IMR-90 (cell line): ENCODE results near the gene RAB18. TPM values are rescaled to one million over a fixed set of nuclear protein-coding genes. Genes with fewer than 3 reads are reported as not detected.
"Not testable (repeated sequence)": the region's sequence is repeated elsewhere in the genome, so short reads cannot be mapped to it uniquely, and the experiment has no call there.

Source experiments
- ATAC-seq: fragments of 200-7000 bp; cut with Tn5 transposase; 2 replicates; pipeline ENCODE4 v1.9.1; 2020; ENCODE audit warnings: low read depth, mild to moderate bottlenecking, moderate library complexity
- BruUV-seq: library from RNA; stranded (reverse); fragments of 400-500 nt; replicated peaks from 2 replicates; lab custom pipeline; 2021; lab: Mats Ljungman, UMichigan
- CTCF ChIA-PET: fragments of 300-600 bp; formaldehyde crosslinking; extraction: SDS; loops from one replicate; lab custom pipeline; 2021; ENCODE audit warnings: antibody characterized with exemption; lab: Yijun Ruan, JAX
- POLR2A ChIA-PET: fragments of 300-600 bp; sonication (Branson Sonifier 250); formaldehyde crosslinking; loops from one replicate; lab custom pipeline; 2022; ENCODE audit warnings: antibody characterized with exemption; ENCODE audit not compliant: unreplicated experiment; lab: Charles Lee
- DNase-seq: peaks from one replicate; pipeline ENCODE4 v3.0.0; 2013
- H2AFZ ChIP-seq: replicated peaks from 2 replicates; pipeline ENCODE3; 2013; ENCODE audit warnings: low read length, mild to moderate bottlenecking; ENCODE audit not compliant: poor library complexity
- H2AK5ac ChIP-seq: 2 replicates; pipeline ENCODE4 v1.6.1; 2013; ENCODE audit warnings: low read depth, low read length, inconsistent platforms
- H2AK9ac ChIP-seq: replicated peaks from 2 replicates; pipeline ENCODE3; 2013; ENCODE audit warnings: mild to moderate bottlenecking, low read depth, low read length, moderate library complexity; ENCODE audit not compliant: poor library complexity
- H2BK120ac ChIP-seq: 2 replicates; pipeline ENCODE4 v1.6.1; 2013; ENCODE audit warnings: low read depth, low read length, inconsistent platforms
- H2BK15ac ChIP-seq: 3 replicates; pipeline ENCODE4 v1.6.1; 2013; ENCODE audit warnings: low read depth, low read length, inconsistent platforms
- H2BK20ac ChIP-seq: 2 replicates; pipeline ENCODE4 v1.6.1; 2013; ENCODE audit warnings: low read depth, mild to moderate bottlenecking, inconsistent platforms, low read length, moderate library complexity
- H2BK5ac ChIP-seq: 2 replicates; pipeline ENCODE4 v1.6.1; 2013; ENCODE audit warnings: mild to moderate bottlenecking, low read depth, low read length, inconsistent platforms; ENCODE audit not compliant: poor library complexity, severe bottlenecking
- H3K14ac ChIP-seq: replicated peaks from 2 replicates; pipeline ENCODE4 v1.6.1; 2013; ENCODE audit warnings: low read depth, low read length, inconsistent platforms
- H3K18ac ChIP-seq: 2 replicates; pipeline ENCODE4 v1.6.1; 2013; ENCODE audit warnings: low read depth, low read length, control low read depth
- H3K23ac ChIP-seq: 2 replicates; pipeline ENCODE4 v1.6.1; 2013; ENCODE audit warnings: low read depth, low read length, inconsistent platforms
- H3K27ac ChIP-seq: 2 replicates; pipeline ENCODE4 v1.5.1; 2013; ENCODE audit warnings: mild to moderate bottlenecking, control low read depth, low read length; ENCODE audit not compliant: insufficient read depth
- H3K27me3 ChIP-seq: 2 replicates; pipeline ENCODE4 v1.6.1; 2013; ENCODE audit warnings: low read length; ENCODE audit not compliant: control insufficient read depth, insufficient read depth
- H3K36me3 ChIP-seq: 2 replicates; pipeline ENCODE4 v1.6.1; 2013; ENCODE audit warnings: low read length, mixed read lengths; ENCODE audit not compliant: control insufficient read depth, insufficient read depth
- H3K4ac ChIP-seq: 2 replicates; pipeline ENCODE4 v1.6.1; 2013; ENCODE audit warnings: low read depth, low read length, inconsistent platforms
- H3K4me1 ChIP-seq: 2 replicates; pipeline ENCODE4 v1.6.1; 2013; ENCODE audit warnings: low read length, mixed read lengths; ENCODE audit not compliant: control insufficient read depth, insufficient read depth
- H3K4me2 ChIP-seq: 2 replicates; pipeline ENCODE4 v1.6.1; 2013; ENCODE audit warnings: low read depth, mild to moderate bottlenecking, control low read depth, low read length, moderate library complexity
- H3K4me3 ChIP-seq: 2 replicates; pipeline ENCODE4 v1.5.1; 2013; ENCODE audit warnings: low read depth, mild to moderate bottlenecking, control low read depth, low read length, moderate library complexity; ENCODE audit not compliant: insufficient read depth
- H3K56ac ChIP-seq: 2 replicates; pipeline ENCODE4 v1.6.1; 2013; ENCODE audit warnings: low read length, inconsistent platforms; ENCODE audit not compliant: insufficient read depth; ENCODE audit errors: extremely low read depth
- H3K79me1 ChIP-seq, 2 experiments: 2 replicates each; pipeline ENCODE4 v1.6.1; 2013; ENCODE audit warnings: low read length in 2 of 2, inconsistent platforms in 1 of 2, low read depth in 1 of 2
- H3K9ac ChIP-seq: 2 replicates; pipeline ENCODE4 v1.6.1; 2013; ENCODE audit warnings: low read depth, low read length, control low read depth
- H3K9me1 ChIP-seq: 2 replicates; pipeline ENCODE4 v1.6.1; 2013; ENCODE audit warnings: low read length, inconsistent platforms; ENCODE audit not compliant: insufficient read depth
- H3K9me3 ChIP-seq: 2 replicates; pipeline ENCODE4 v1.6.1; 2013; ENCODE audit warnings: low read length; ENCODE audit not compliant: control insufficient read depth, insufficient read depth
- H4K20me1 ChIP-seq: 2 replicates; pipeline ENCODE4 v1.6.1; 2013; ENCODE audit warnings: low read length, inconsistent platforms; ENCODE audit not compliant: insufficient read depth
- H4K5ac ChIP-seq: 2 replicates; pipeline ENCODE4 v1.6.1; 2013; ENCODE audit warnings: mild to moderate bottlenecking, low read depth, low read length, control low read depth
- H4K8ac ChIP-seq, 2 experiments: 2 replicates each; pipeline ENCODE4 v1.6.1; 2013; ENCODE audit warnings: low read depth in 2 of 2, low read length in 2 of 2, control low read depth in 1 of 2, inconsistent platforms in 1 of 2
- H4K91ac ChIP-seq: 2 replicates; pipeline ENCODE4 v1.6.1; 2013; ENCODE audit warnings: low read depth, low read length, inconsistent platforms; ENCODE audit not compliant: insufficient read depth
- CHD1 ChIP-seq: IDR thresholded peaks from 2 replicates; pipeline ENCODE4 v1.6.1; 2012; ENCODE audit warnings: low read depth, low read length, improper control_type of control experiment
- NFE2L2 ChIP-seq: fragments of 150-350 bp; IDR thresholded peaks from 2 replicates; pipeline ENCODE4 v1.6.1; 2016; ENCODE audit warnings: low read depth, mild to moderate bottlenecking, low read length
- POLR2A ChIP-seq: IDR thresholded peaks from 2 replicates; pipeline ENCODE4 v1.6.1; 2012; ENCODE audit warnings: mild to moderate bottlenecking, low read depth, low read length
- RAD21 ChIP-seq: IDR thresholded peaks from 2 replicates; pipeline ENCODE4 v1.6.1; 2012; ENCODE audit warnings: low read length, improper control_type of control experiment
- SMC3 ChIP-seq: fragments of 150-350 bp; IDR thresholded peaks from 2 replicates; pipeline ENCODE4 v1.6.1; 2016; ENCODE audit warnings: low read depth, mild to moderate bottlenecking, antibody characterized with exemption, low read length, moderate library complexity
- WGBS, 2 experiments: methylation state at CpG; one replicate each; pipeline versions ENCODE4 v1.1.5 to v1.1.7; 2013; ENCODE audit warnings: missing lambda C conversion rate in 2 of 2; ENCODE audit not compliant: insufficient read length in 1 of 2; ENCODE audit errors: extremely low coverage in 2 of 2; 5-methylcytosine and 5-hydroxymethylcytosine counted together
- dilution Hi-C: fragments of 300-500 bp; cut with HindIII; formaldehyde crosslinking; loops from one replicate; pipeline ENCODE4 v1.14.3; 2018; ENCODE audit warnings: low sequenced_read_pairs; ENCODE audit not compliant: unreplicated experiment
- in situ Hi-C: fragments of 300-500 bp; cut with MboI; formaldehyde crosslinking; loops from 3 replicates; pipeline ENCODE4 v1.14.3; 2019; ENCODE audit warnings: low sequenced_read_pairs, inconsistent platforms, mixed read lengths
- intact Hi-C: fragments of 100-400 bp; cut with micrococcal nuclease; formaldehyde crosslinking; loops from 2 replicates; pipeline ENCODE4 v1.10.0; 2022
- polyA plus RNA-seq, 3 experiments: library from polyadenylated mRNA; depleted of rRNA; stranded (reverse); fragments of >200 nt; gene quantifications; 2 replicates each; pipeline ENCODE4 v1.2.3, GENCODE V29; 2012; ENCODE audit warnings: low replicate concordance in 1 of 3
- total RNA-seq: library from RNA; depleted of rRNA; stranded (reverse); fragments of >200 nt; gene quantifications from 2 replicates; pipeline ENCODE4 v1.2.3, GENCODE V29; 2012
- TF ChIP-seq, protein P1 (sequence below): conservative IDR thresholded peaks from 2 replicates; pipeline ENCODE4 v1.5.1; 2012; ENCODE audit warnings: mild to moderate bottlenecking, low read depth, low read length, improper control_type of control experiment

The RAB18 gene
- total and polyA plus RNA-seq, 2 of the 4 experiments (the other 2 are of a cell fraction), result 17.6 to 38.8 TPM

DNA sequence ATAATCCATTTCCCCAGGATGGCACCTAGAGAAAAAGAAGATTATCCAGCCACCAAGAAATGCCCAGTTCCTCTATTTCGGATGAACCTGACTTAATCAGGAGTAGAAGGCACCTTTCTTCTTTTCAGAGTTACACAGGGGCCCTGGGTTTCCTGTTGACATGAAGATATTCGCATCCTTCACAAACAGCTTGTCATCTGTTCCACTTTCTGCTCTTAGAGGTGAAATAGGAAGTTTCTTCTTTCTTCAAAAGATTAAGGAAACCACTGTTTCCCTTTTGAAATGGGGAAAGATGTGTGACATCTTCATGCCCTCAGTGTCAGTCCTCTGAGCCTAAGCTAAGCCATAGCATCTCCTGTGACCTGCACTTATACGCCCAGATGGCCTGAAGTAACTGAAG is 39.1 kb upstream of the RAB18 start:
- no peak overlapping the region for H3K14ac ChIP-seq
- ChIA-PET POLR2A (no interaction called here), CTCF (no interaction called here)
- H3K9me1 ChIP-seq, result no peaks in the 10 kb centered on the region
- H3K4ac ChIP-seq, result no peak overlapping the region
- intact Hi-C loops (no loop called here), in situ Hi-C loops (no loop called here), dilution Hi-C loops (no loop called here)
- no peak overlapping the region for H2AK5ac ChIP-seq
- no peak overlapping the region for H2BK5ac ChIP-seq
- H2BK20ac ChIP-seq, result no peak overlapping the region
- no peak overlapping the region for H3K4me2 ChIP-seq
- H3K23ac ChIP-seq, result no peak overlapping the region
- no peaks in the 10 kb centered on the region for H3K36me3 ChIP-seq
- no TSS peak for BruUV-seq
- TF ChIP-seq SMC3 (no peak), RAD21 (no peak), NFE2L2 (no peak), CHD1 (no peak), POLR2A (no peak)
- TF ChIP-seq, protein P1, sequence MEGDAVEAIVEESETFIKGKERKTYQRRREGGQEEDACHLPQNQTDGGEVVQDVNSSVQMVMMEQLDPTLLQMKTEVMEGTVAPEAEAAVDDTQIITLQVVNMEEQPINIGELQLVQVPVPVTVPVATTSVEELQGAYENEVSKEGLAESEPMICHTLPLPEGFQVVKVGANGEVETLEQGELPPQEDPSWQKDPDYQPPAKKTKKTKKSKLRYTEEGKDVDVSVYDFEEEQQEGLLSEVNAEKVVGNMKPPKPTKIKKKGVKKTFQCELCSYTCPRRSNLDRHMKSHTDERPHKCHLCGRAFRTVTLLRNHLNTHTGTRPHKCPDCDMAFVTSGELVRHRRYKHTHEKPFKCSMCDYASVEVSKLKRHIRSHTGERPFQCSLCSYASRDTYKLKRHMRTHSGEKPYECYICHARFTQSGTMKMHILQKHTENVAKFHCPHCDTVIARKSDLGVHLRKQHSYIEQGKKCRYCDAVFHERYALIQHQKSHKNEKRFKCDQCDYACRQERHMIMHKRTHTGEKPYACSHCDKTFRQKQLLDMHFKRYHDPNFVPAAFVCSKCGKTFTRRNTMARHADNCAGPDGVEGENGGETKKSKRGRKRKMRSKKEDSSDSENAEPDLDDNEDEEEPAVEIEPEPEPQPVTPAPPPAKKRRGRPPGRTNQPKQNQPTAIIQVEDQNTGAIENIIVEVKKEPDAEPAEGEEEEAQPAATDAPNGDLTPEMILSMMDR, result no peak
- H4K5ac ChIP-seq, result no peak overlapping the region
- no peak overlapping the region for H3K27ac ChIP-seq
- H3K18ac ChIP-seq, result no peak overlapping the region
- ATAC-seq, result no peak
- no peaks in the 10 kb centered on the region for H4K20me1 ChIP-seq
- H3K9ac ChIP-seq, result no peak overlapping the region
- no peak overlapping the region for H4K91ac ChIP-seq
- H3K9me3 ChIP-seq, result no peaks in the 10 kb centered on the region
- H3K4me1 ChIP-seq, result no peaks in the 10 kb centered on the region
- no peak overlapping the region for H4K8ac ChIP-seq
- no peak overlapping the region for H2BK15ac ChIP-seq
- H3K4me3 ChIP-seq, result no peak overlapping the region
- DNase-seq, result no peak
- H2AK9ac ChIP-seq, result no peak overlapping the region
- no peak overlapping the region for H3K56ac ChIP-seq
- H3K27me3 ChIP-seq, result peaks cover 3% of the 10 kb centered on the region; the same call in 1 of the 2 replicates
- H2AFZ ChIP-seq, result no peak overlapping the region
- no CpG with 5 or more reads among the region's 3 CpGs for WGBS, 2 experiments
- no peaks in the 10 kb centered on the region for H3K79me1 ChIP-seq
- H2BK120ac ChIP-seq, result no peak overlapping the region

DNA sequence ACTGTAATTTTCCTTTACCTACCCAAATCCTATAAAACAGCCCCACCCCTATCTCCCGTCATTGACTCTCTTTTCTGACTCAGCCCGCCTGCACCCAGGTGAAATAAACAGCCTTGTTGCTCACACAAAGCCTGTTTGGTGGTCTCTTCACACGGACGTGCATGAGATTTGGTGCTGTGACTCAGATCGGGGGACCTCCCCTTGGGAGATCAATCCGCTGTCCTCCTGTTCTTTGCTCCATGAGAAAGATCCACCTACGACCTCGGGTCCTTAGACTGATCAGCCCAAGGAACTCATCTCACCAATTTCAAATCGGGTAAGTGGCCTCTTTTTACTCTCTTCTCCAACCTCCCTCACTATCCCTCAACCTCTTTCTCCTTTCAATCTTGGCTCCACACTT is 38.5 kb upstream of the RAB18 start:
- H3K9ac ChIP-seq, POLR2A ChIA-PET, H3K9me3 ChIP-seq, H3K9me1 ChIP-seq, H2BK15ac ChIP-seq, H4K5ac ChIP-seq, H2AFZ ChIP-seq, H4K8ac ChIP-seq, H3K36me3 ChIP-seq, H3K4me1 ChIP-seq, H3K18ac ChIP-seq, H3K14ac ChIP-seq, H3K27ac ChIP-seq, H2BK20ac ChIP-seq, BruUV-seq, H2BK120ac ChIP-seq, H4K91ac ChIP-seq, in situ Hi-C loops, H2AK9ac ChIP-seq, dilution Hi-C loops, H3K27me3 ChIP-seq, CTCF ChIA-PET, H2BK5ac ChIP-seq, intact Hi-C loops, H2AK5ac ChIP-seq, ATAC-seq, H3K56ac ChIP-seq, H3K4me2 ChIP-seq, H4K20me1 ChIP-seq, DNase-seq, H3K79me1 ChIP-seq, H3K23ac ChIP-seq, H3K4ac ChIP-seq, H3K4me3 ChIP-seq: not testable (repeated sequence)
- whole genome bisulfite sequencing, 2 experiments, result 77% methylated on average over 3 of the region's 9 CpGs; no CpG with 5 or more reads in 1 of the 2 experiments
